GM12874 (cell line): Measurements from ENCODE around the gene ANKRD33B.

ENCODE experiments used
- TF ChIP-seq, protein P1 (sequence below): IDR thresholded peaks from 2 replicates; pipeline ENCODE4 v1.5.1; 2011; ENCODE audit warnings: low read depth, mild to moderate bottlenecking, control low read depth, low read length, moderate library complexity; ENCODE audit not compliant: insufficient read depth

Gene ANKRD33B

DNA sequence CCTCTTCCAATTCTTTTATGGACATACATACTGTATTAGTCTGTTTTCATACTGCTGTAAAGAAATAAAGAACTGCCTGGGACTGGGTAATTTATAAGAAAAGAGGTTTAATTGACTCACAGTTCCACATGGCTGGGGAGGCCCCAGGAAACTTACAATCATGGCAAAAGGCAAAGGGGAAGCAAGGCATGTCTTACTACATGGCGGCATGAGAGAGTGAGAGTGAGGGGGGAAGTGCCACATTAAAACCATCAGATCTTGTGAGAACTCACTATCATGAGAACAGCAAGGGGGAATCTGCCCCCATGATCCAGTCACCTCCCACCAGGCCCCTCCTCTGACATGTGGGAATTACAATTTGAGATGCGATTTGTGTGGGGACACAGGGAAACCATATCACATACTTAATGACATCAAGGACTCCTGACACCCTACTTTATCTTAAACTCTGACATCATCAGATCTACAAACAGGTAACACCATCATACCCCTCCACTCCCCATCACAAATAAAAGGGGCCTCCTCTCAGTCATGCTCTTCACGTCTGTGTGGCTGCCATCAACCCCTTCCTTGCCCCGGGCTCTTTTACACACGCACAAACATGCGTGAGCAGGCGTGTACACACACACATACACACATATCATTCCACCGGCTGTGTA lies 9.7 kb downstream of the ANKRD33B start:
- TF ChIP-seq, protein P1, sequence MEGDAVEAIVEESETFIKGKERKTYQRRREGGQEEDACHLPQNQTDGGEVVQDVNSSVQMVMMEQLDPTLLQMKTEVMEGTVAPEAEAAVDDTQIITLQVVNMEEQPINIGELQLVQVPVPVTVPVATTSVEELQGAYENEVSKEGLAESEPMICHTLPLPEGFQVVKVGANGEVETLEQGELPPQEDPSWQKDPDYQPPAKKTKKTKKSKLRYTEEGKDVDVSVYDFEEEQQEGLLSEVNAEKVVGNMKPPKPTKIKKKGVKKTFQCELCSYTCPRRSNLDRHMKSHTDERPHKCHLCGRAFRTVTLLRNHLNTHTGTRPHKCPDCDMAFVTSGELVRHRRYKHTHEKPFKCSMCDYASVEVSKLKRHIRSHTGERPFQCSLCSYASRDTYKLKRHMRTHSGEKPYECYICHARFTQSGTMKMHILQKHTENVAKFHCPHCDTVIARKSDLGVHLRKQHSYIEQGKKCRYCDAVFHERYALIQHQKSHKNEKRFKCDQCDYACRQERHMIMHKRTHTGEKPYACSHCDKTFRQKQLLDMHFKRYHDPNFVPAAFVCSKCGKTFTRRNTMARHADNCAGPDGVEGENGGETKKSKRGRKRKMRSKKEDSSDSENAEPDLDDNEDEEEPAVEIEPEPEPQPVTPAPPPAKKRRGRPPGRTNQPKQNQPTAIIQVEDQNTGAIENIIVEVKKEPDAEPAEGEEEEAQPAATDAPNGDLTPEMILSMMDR, result no peak

DNA sequence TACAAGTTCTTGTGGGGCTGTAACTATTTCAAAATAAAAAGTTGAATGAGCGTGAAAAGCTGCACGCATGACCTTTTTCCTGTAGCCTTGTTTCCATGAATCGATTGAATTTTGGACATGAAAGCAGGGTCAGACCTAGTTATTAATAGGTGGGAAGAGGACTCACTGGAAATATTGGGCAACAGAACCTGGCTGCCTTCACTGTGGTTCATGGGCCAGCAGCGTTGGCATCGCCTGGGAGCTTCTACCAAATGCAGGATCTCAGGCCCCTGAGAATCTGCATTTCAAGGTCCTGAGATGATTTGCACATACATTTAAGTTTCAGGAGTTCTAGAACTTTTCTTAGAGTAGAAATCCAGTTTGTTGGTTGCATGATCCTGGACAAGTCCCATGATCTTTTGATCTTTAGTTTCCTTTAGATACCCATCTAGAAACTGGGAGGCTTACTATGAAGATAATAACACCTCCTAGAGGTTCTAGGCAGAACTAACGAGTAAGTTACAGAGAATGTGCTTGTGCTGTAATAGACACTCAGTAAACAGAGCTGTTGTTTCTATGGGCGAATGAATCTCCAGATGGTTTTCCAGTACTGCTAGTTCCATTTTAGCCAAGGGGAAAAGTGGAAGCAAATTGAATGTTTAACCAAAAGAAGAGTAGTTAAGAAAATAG lies 12.4 kb downstream of the ANKRD33B start:
- TF ChIP-seq, protein P1, result 0 out of 2 replicates have a peak, but pooled peaks have one; percentile 8

DNA sequence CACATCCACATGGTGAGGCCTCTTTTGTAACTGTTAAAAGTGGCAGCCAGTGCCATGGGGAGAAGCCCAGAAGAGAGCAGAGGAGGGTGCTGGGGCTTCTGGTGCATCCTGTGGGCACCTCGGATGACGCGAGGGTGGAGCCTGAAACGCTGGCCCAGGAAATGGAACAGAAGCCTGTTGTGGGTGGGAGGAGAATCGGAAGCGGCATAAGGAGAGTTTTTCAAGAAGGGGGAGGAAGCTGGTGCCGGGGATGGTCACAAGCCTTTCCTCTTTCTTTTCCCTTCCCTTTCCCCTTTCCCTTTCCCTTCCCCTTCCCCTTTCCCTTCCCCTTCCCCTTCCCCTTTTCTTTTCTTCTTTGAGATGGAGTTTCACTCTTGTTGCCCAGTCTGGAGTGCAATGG lies 12.9 kb downstream of the ANKRD33B start:
- TF ChIP-seq, protein P1, result no peak

DNA sequence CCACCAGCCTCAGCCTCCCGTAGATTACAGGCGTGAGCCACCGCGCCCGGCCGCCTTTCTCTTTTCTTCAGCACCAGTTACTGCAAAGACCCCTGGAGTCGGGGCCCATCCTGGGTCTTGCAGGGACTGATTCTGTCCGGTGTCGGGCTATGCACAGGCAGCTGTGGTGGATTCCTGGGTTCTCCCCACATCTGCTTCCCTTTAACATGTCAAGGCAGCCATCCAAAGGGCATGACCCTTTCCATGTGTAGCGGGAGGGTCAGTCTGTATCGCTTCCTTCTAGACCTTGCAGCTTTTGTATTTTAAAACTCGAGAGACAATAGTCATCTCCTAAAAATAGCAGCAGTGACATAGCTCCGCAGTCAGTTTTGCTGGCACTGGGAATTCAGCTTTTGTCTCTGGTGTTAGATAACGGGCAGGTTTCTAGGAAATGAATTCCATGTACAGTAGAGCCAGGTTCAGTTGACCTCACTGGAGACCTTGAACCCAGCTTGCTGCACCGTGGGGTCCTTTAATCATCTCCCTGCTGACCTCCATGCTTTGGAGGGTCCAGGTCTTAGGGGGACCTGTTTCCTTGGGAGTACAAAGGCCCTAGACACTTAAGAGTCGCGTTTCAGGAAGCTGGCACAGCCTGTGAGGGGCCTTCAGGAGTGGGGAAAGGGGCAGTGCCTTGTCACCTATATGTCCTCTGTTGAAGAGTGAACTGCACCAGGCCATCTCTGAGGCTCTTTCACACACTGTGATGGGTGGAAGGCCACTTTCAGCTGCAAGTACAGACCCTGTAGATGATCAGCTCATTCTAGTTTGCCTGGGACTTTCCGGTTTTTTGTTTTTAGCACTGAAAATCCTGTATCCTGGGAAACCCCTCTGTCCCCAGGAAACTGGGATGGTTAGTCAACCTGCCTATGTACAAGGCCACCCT lies 13.8 kb downstream of the ANKRD33B start:
- TF ChIP-seq, protein P1, result no peak

DNA sequence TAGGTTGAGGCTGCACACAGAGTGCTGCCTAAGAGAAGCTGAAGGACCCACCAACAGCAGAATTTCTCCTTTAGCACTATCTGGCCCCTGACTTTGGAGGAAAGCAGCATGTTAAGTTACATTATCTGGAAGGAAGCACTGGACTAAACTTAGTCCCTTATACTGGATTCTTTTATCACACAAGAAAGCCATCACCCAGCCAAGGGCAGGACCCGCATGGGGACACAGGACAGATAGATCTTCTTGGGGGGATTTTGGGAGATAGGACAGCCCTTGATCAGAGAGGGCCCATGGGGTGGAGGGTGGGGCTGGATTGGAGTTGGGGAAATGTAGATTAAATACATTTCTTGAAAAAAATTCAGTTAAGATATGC lies 14.4 kb downstream of the ANKRD33B start:
- TF ChIP-seq, protein P1, result no peak

GRCh38 chr5:10578869-10579268 lies 15.0 kb downstream of the ANKRD33B start:
- TF ChIP-seq, protein P1, result no peak
